Neural cell (in vitro differentiated cells): Measurements from ENCODE around the gene CEL. TPM values are rescaled to one million over a fixed set of nuclear protein-coding genes. Genes with fewer than 3 reads are reported as not detected.

Source experiments
- H2AFZ ChIP-seq: fragments of 200-600, 300-800 bp; sonication (generic), shearing (Covaris generic); 2 replicates; pipeline ENCODE4 v1.6.0; 2014; ENCODE audit warnings: low read depth, mild to moderate bottlenecking, antibody characterized with exemption, low read length, moderate library complexity
- H3F3A ChIP-seq: fragments of 200-600 bp; shearing (Covaris generic); 2 replicates; pipeline ENCODE4 v1.6.1; 2016; ENCODE audit warnings: mild to moderate bottlenecking, moderate library complexity, mixed read lengths, antibody characterized with exemption, low read length; ENCODE audit not compliant: insufficient read depth, poor library complexity, severe bottlenecking
- H3K27ac ChIP-seq: fragments of 200-600, 300-800 bp; sonication (generic), shearing (Covaris generic); 2 replicates; pipeline ENCODE4 v1.5.1; 2014; ENCODE audit warnings: mild to moderate bottlenecking, low read length, moderate library complexity
- H3K27me3 ChIP-seq: fragments of 300-800, 200-600 bp; sonication (generic), shearing (Covaris generic); 2 replicates; pipeline ENCODE4 v1.6.0; 2014; ENCODE audit warnings: mild to moderate bottlenecking, low read depth, low read length, moderate library complexity; ENCODE audit not compliant: insufficient read depth
- H3K36me3 ChIP-seq: fragments of 300-800, 200-600 bp; sonication (generic), shearing (Covaris generic); 2 replicates; pipeline ENCODE4 v1.5.1; 2014; ENCODE audit warnings: mild to moderate bottlenecking, antibody characterized with exemption, low read length, moderate library complexity; ENCODE audit not compliant: insufficient read depth
- H3K4me2 ChIP-seq: fragments of 300-800, 200-600 bp; sonication (generic), shearing (Covaris generic); 2 replicates; pipeline ENCODE4 v1.6.0; 2014; ENCODE audit warnings: mild to moderate bottlenecking, low read length
- H3K4me3 ChIP-seq: fragments of 300-800, 200-600 bp; sonication (generic), shearing (Covaris generic); 2 replicates; pipeline ENCODE4 v1.5.1; 2014; ENCODE audit warnings: mild to moderate bottlenecking, low read length, moderate library complexity
- H3K79me2 ChIP-seq: fragments of 200-600 bp; shearing (Covaris generic); replicated peaks from 2 replicates; pipeline ENCODE4 v1.6.0; 2014; ENCODE audit warnings: mild to moderate bottlenecking, low read length, moderate library complexity; ENCODE audit not compliant: insufficient read depth
- H3K9ac ChIP-seq: fragments of 300-800, 200-600 bp; sonication (generic), shearing (Covaris generic); 2 replicates; pipeline ENCODE4 v1.6.1; 2016; ENCODE audit warnings: mild to moderate bottlenecking, low read length, mixed read lengths
- H3K9me2 ChIP-seq: fragments of 200-600 bp; shearing (Covaris generic); 2 replicates; pipeline ENCODE4 v1.6.1; 2016; ENCODE audit warnings: mild to moderate bottlenecking, low read length, mixed read lengths; ENCODE audit not compliant: insufficient read depth
- H3K9me3 ChIP-seq: fragments of 200-600, 300-800 bp; sonication (generic), shearing (Covaris generic); 2 replicates; pipeline ENCODE4 v1.6.1; 2016; ENCODE audit warnings: mild to moderate bottlenecking, mixed run types, low read length, moderate library complexity, mixed read lengths
- H4K20me1 ChIP-seq: fragments of 200-600 bp; shearing (Covaris generic); 2 replicates; pipeline ENCODE4 v1.6.1; 2016; ENCODE audit warnings: mild to moderate bottlenecking, mixed run types; ENCODE audit not compliant: insufficient read depth
- EP300 ChIP-seq: fragments of 450-650 bp; conservative IDR thresholded peaks from 2 replicates; pipeline ENCODE4 v1.6.1; 2014; ENCODE audit warnings: antibody characterized with exemption, mild to moderate bottlenecking, moderate library complexity; ENCODE audit not compliant: poor library complexity, severe bottlenecking
- EZH2 ChIP-seq: fragments of 200-600, 300-800 bp; shearing (Covaris generic), sonication (generic); IDR thresholded peaks from 2 replicates; pipeline ENCODE4 v1.6.1; 2014; ENCODE audit warnings: antibody characterized with exemption, low read length, borderline replicate concordance, mild to moderate bottlenecking; ENCODE audit not compliant: insufficient read depth, poor library complexity, severe bottlenecking
- MXI1 ChIP-seq: fragments of 450-650 bp; conservative IDR thresholded peaks from 2 replicates; pipeline ENCODE4 v1.6.1; 2014; ENCODE audit warnings: antibody characterized with exemption, mild to moderate bottlenecking; ENCODE audit not compliant: poor library complexity, severe bottlenecking
- POLR2AphosphoS5 ChIP-seq: IDR thresholded peaks from 2 replicates; pipeline ENCODE4 v1.6.1; 2012
- RAD21 ChIP-seq: fragments of 450-650 bp; conservative IDR thresholded peaks from 2 replicates; pipeline ENCODE4 v1.6.1; 2014; ENCODE audit warnings: antibody characterized with exemption, mild to moderate bottlenecking, moderate library complexity
- REST ChIP-seq: IDR thresholded peaks from 2 replicates; pipeline ENCODE4 v1.6.1; 2012; ENCODE audit warnings: borderline replicate concordance
- SMC3 ChIP-seq: fragments of 450-650 bp; conservative IDR thresholded peaks from 2 replicates; pipeline ENCODE4 v1.6.1; 2014; ENCODE audit warnings: antibody characterized with exemption, mild to moderate bottlenecking, moderate library complexity; ENCODE audit not compliant: poor library complexity
- TAF1 ChIP-seq: IDR thresholded peaks from 2 replicates; pipeline ENCODE4 v1.6.1; 2012; ENCODE audit warnings: low read depth
- polyA plus RNA-seq: library from polyadenylated mRNA; depleted of rRNA; stranded (reverse); fragments of >200 nt; gene quantifications from 2 replicates; pipeline ENCODE4 v1.2.3, GENCODE V29; 2014
- TF ChIP-seq, protein P1 (sequence below): fragments of 450-650 bp; IDR thresholded peaks from 2 replicates; pipeline ENCODE4 v1.5.1; 2014; ENCODE audit warnings: antibody characterized with exemption, mild to moderate bottlenecking, moderate library complexity; ENCODE audit not compliant: poor library complexity, severe bottlenecking

The CEL gene
- polyA plus RNA-seq, 1 donor from 2014 or later: 0.95 TPM

GRCh38 chr9:133064241-133065069, 2.7 kb downstream of the CEL start:
- H3K9ac ChIP-seq: no peak overlapping the region
- no peaks in the 10 kb centered on the region for H3F3A ChIP-seq
- no peaks in the 10 kb centered on the region for H3K79me2 ChIP-seq
- no peaks in the 10 kb centered on the region for H3K9me2 ChIP-seq
- H3K4me3 ChIP-seq: no peak overlapping the region
- no peak overlapping the region for H3K27ac ChIP-seq
- H4K20me1 ChIP-seq: no peaks in the 10 kb centered on the region
- TF ChIP-seq EP300 (no peak), EZH2 (no peak), MXI1 (no peak), SMC3 (no peak), POLR2AphosphoS5 (no peak), REST (no peak), RAD21 (no peak), TAF1 (no peak)
- TF ChIP-seq, protein P1, sequence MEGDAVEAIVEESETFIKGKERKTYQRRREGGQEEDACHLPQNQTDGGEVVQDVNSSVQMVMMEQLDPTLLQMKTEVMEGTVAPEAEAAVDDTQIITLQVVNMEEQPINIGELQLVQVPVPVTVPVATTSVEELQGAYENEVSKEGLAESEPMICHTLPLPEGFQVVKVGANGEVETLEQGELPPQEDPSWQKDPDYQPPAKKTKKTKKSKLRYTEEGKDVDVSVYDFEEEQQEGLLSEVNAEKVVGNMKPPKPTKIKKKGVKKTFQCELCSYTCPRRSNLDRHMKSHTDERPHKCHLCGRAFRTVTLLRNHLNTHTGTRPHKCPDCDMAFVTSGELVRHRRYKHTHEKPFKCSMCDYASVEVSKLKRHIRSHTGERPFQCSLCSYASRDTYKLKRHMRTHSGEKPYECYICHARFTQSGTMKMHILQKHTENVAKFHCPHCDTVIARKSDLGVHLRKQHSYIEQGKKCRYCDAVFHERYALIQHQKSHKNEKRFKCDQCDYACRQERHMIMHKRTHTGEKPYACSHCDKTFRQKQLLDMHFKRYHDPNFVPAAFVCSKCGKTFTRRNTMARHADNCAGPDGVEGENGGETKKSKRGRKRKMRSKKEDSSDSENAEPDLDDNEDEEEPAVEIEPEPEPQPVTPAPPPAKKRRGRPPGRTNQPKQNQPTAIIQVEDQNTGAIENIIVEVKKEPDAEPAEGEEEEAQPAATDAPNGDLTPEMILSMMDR: no peak
- no peak overlapping the region for H3K4me2 ChIP-seq
- no peaks in the 10 kb centered on the region for H3K27me3 ChIP-seq
- no peaks in the 10 kb centered on the region for H3K36me3 ChIP-seq
- H2AFZ ChIP-seq: no peak overlapping the region
- no peaks in the 10 kb centered on the region for H3K9me3 ChIP-seq

GRCh38 chr9:133065070-133065388, 3.2 kb downstream of the CEL start:
- Histone ChIP-seq H3F3A (no peaks in the 10 kb centered on the region), H3K9ac (no peak overlapping the region), H2AFZ (no peak overlapping the region), H3K27me3 (no peaks in the 10 kb centered on the region), H3K9me2 (no peaks in the 10 kb centered on the region), H3K9me3 (no peaks in the 10 kb centered on the region), H3K36me3 (no peaks in the 10 kb centered on the region), H3K4me2 (no peak overlapping the region), H3K27ac (no peak overlapping the region), H3K4me3 (no peak overlapping the region), H4K20me1 (no peaks in the 10 kb centered on the region), H3K79me2 (no peaks in the 10 kb centered on the region)
- TF ChIP-seq TAF1 (no peak), RAD21 (no peak), EP300 (no peak), POLR2AphosphoS5 (no peak), MXI1 (no peak), SMC3 (no peak), EZH2 (no peak), REST (no peak)
- TF ChIP-seq, protein P1: no peak
